GM12874 (cell line): ENCODE data around the gene ZSCAN5A.

Experiments
- TF ChIP-seq, protein P1 (sequence below): IDR thresholded peaks from 2 replicates; pipeline ENCODE4 v1.5.1; 2011; ENCODE audit warnings: low read depth, mild to moderate bottlenecking, control low read depth, low read length, moderate library complexity; ENCODE audit not compliant: insufficient read depth

The ZSCAN5A gene

GRCh38 chr19:56319991-56320390 is 5.4 kb upstream of the ZSCAN5A start:
- TF ChIP-seq, protein P1, sequence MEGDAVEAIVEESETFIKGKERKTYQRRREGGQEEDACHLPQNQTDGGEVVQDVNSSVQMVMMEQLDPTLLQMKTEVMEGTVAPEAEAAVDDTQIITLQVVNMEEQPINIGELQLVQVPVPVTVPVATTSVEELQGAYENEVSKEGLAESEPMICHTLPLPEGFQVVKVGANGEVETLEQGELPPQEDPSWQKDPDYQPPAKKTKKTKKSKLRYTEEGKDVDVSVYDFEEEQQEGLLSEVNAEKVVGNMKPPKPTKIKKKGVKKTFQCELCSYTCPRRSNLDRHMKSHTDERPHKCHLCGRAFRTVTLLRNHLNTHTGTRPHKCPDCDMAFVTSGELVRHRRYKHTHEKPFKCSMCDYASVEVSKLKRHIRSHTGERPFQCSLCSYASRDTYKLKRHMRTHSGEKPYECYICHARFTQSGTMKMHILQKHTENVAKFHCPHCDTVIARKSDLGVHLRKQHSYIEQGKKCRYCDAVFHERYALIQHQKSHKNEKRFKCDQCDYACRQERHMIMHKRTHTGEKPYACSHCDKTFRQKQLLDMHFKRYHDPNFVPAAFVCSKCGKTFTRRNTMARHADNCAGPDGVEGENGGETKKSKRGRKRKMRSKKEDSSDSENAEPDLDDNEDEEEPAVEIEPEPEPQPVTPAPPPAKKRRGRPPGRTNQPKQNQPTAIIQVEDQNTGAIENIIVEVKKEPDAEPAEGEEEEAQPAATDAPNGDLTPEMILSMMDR, result no peak

DNA sequence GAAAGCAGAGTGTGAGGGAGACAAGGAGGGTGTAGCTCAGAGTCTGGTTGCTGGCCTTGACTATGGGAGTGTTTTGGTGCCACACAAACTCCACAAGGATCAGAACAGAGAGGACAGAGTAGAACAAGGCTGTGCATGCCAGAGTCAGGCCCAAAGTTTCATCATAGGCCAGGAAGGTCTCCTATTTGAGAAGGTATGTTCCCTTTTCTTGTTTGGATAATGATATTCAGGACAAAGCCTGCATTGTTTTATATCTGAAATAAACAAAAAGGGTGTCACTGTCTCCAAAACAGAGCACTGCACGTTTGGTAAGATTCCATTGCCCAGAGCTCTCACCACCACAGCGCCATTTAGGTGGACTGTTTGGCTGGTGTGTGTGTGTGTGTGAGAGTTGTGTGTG is 3.1 kb upstream of the ZSCAN5A start:
- TF ChIP-seq, protein P1, result no peak

- TF ChIP-seq, protein P1, result no peak
Measured at GRCh38 chr19:56316728-56317127, 2.1 kb upstream of the ZSCAN5A start.

DNA sequence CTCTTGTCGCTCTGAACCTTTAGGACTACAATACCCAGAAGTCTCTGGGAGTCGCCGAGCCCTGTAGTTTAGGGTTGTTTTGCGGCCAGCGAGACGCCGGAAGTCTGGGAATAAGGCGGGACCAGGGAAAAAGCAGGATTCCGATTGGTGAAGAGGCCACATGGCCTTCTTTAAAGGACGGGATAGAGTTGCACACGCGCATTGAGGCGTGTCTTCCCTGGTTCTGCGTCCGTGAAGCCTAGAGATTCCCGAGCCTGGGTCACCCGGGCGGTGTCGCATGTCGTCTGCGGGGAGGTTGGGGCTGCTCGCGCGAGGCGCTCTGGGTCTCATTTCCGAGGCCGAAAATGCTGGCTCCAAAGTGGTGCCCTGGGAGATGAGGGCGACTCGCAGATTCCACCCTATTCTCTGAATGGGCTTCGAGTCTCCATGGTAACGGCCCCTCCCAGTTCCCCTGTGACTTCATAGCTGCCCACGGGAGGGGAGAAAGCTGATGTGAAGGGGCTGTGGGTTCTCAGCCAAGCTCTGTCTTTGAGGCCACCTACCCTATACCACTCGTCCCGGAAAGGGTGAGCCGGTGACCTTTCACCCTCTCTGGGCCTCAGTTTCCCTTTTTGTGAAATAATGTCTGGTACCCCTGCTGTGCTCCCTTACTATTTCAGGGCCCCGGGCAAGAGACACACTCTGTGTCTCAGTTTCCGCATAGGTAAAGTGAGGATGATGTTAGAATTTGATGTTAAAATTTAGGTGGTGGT is 614 bp upstream of the ZSCAN5A start:
- TF ChIP-seq, protein P1, result no peak

DNA sequence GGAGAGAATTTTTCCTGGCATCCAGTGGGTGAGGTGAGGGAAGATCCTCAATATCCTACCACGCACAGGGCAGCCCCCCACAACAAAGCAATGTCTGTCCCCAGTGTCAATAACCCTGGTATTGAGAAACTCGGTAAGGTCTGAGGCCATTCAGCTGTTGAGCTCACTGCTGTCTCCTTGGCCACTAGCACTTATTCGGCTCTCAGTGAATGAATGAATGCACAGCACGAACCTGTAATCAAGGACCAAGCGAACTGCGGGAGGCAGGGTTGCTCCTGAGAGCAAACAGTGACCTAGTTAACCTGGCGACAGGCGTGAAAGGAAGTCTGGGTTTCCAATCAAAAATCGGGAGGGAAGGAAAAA is 640 bp downstream of the ZSCAN5A start:
- TF ChIP-seq, protein P1, result no peak

DNA sequence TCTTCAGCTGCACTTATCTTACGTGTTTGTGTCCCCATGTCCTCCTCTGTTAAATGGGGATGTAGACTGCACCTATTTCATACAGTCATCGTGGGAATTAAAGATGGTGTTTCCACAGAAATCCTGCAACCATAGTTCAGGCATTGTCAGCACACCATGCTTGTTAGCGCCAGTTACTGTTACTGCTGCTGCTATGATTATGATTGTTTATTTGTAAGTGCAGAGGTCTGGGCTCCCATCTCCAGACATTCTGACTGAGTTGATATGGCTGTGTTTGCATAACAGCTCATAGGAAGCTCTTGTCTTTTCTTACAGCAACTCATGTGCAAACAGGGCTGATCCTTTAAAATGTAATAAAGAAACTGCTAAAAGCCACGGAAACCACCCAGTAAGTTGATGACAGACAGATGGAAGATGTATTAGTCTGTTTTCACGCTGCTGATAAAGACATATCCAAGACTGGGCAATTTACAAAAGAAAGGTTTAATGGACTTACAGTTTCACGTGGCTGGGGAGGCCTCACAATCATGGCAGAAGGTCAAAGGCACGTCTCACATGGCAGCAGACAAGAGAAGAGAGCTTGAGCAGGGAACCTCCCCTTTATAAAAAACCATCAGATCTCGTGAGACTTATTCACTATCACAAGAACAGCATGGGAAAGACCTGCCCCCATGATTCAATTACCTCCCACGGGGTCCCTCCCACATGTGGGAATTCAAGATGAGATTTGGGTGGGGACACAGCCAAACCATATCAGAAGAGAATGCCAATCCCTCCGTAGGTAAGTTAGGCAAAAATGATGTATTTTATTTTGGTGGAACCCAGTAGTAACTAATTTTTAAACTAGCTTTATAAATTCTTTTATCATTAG is 1.6 kb downstream of the ZSCAN5A start:
- TF ChIP-seq, protein P1, result no peak

DNA sequence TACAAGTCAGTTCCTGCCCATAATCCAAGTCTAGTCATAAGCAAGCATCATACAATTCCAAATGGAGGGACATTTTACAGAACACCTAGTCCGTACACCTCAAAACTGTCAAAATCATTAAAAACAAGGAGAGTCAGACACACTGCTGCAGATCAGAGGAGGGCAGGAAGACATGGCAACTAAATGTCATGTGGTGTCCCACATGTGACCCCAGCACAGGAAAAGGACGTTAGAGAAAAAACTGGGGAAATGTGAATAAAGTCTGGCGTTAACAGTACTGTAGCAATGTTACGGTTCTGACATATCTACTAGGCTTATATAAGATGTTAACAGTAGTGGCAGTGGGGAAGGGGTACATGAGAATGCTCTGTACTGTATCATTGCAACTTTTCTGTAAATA is 2.3 kb downstream of the ZSCAN5A start:
- TF ChIP-seq, protein P1, result no peak
